Esophagus squamous epithelium (tissue), 4 donors: ENCODE measurements around the gene PDCD4.

ENCODE experiments used
- CTCF ChIP-seq, 6 experiments: fragments of 450-650 bp in 4 of 6; fragments of 200-600 bp in 2 of 6; sonication (generic) in 2 of 6; IDR thresholded peaks; one replicate each; pipeline ENCODE4 v1.5.1; 2016 to 2019; ENCODE audit warnings: antibody characterized with exemption in 6 of 6, mild to moderate bottlenecking in 4 of 6, moderate library complexity in 4 of 6
- POLR2A ChIP-seq, 4 donors: fragments of 450-650 bp; IDR thresholded peaks; one replicate each; pipeline ENCODE4 v1.6.1; 2017; ENCODE audit warnings: antibody characterized with exemption in 4 of 4, mild to moderate bottlenecking in 4 of 4, moderate library complexity in 3 of 4

GRCh38 chr10:110914431-110914830 is 42.7 kb downstream of the PDCD4 start:
- no peak for TF ChIP-seq CTCF (IDR thresholded peaks at IDR 0.05)
- TF ChIP-seq POLR2A (IDR thresholded peaks at IDR 0.05): no peak
